ENCODE results near the gene RAE1.
"Not testable (repeated sequence)": the region's sequence is repeated elsewhere in the genome, so short reads cannot be mapped to it uniquely, and the experiment has no call there.

DNA sequence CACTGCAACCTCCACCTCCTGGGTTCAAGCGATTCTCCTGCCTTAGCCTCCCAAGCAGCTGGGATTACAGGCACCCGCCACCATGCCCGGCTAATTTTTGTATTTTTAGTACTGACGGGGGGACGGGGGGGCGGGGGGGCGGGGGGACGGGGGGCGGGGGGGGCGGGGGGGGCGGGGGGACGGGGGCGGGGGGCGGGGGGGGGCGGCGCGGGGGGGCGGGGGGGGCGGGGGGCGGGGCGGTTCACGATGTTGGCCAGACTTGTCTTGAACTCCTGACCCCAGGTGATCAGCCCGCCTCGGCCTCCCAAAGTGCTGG lies 371 bp upstream of the RAE1 start:
- TF ChIP-seq, protein P1, sequence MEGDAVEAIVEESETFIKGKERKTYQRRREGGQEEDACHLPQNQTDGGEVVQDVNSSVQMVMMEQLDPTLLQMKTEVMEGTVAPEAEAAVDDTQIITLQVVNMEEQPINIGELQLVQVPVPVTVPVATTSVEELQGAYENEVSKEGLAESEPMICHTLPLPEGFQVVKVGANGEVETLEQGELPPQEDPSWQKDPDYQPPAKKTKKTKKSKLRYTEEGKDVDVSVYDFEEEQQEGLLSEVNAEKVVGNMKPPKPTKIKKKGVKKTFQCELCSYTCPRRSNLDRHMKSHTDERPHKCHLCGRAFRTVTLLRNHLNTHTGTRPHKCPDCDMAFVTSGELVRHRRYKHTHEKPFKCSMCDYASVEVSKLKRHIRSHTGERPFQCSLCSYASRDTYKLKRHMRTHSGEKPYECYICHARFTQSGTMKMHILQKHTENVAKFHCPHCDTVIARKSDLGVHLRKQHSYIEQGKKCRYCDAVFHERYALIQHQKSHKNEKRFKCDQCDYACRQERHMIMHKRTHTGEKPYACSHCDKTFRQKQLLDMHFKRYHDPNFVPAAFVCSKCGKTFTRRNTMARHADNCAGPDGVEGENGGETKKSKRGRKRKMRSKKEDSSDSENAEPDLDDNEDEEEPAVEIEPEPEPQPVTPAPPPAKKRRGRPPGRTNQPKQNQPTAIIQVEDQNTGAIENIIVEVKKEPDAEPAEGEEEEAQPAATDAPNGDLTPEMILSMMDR (IDR thresholded peaks at IDR 0.05): not testable (repeated sequence)
- not testable (repeated sequence) for TF ChIP-seq EP300 (IDR thresholded peaks at IDR 0.05)
